SK-N-SH (cell line): ENCODE data around the gene RAPGEF3. TPM values are rescaled to one million over a fixed set of nuclear protein-coding genes. Genes with fewer than 3 reads are reported as not detected.

Experiments used
- CTCF ChIA-PET: fragments of 300-600, 350-600 bp; formaldehyde crosslinking; extraction: SDS; loops from one replicate; lab custom pipeline; 2021; lab: Yijun Ruan, JAX
- POLR2A ChIA-PET: fragments of 350-600 bp; sonication (Branson Sonifier 250); formaldehyde crosslinking; extraction: SDS; loops from one replicate; lab custom pipeline; 2020; ENCODE audit warnings: antibody characterized with exemption, inconsistent platforms; lab: Yijun Ruan, JAX
- DNase-seq: peaks from one replicate; pipeline ENCODE4 v3.0.0; 2012
- H2AFZ ChIP-seq: fragments of 200-600 bp; sonication (generic); 2 replicates; pipeline ENCODE4 v1.8.1; 2016; ENCODE audit warnings: antibody characterized with exemption, mild to moderate bottlenecking, low read depth
- H3F3A ChIP-seq: fragments of 200-600 bp; sonication (generic); replicated peaks from 2 replicates; pipeline ENCODE3; 2016; ENCODE audit warnings: antibody characterized with exemption, mild to moderate bottlenecking; ENCODE audit not compliant: insufficient read depth
- H3K27ac ChIP-seq, 2 experiments: fragments of 200-500 bp in 1 of 2; fragments of 200-600 bp in 1 of 2; sonication (Bioruptor generic) in 1 of 2; sonication (generic), shearing (Covaris generic) in 1 of 2; 2 replicates each; pipeline versions ENCODE4 v1.5.1 to v1.6.1; 2014 to 2016; ENCODE audit warnings: low read depth in 2 of 2, inconsistent platforms in 1 of 2, low read length in 1 of 2, mild to moderate bottlenecking in 1 of 2, mixed read lengths in 1 of 2
- H3K27me3 ChIP-seq: fragments of 200-600 bp; sonication (generic), shearing (Covaris generic); 2 replicates; pipeline ENCODE4 v1.6.1; 2016; ENCODE audit warnings: mixed run types; ENCODE audit not compliant: insufficient read depth
- H3K36me3 ChIP-seq, 2 experiments: fragments of 200-500 bp in 1 of 2; fragments of 200-600 bp in 1 of 2; sonication (Bioruptor generic) in 1 of 2; sonication (generic) in 1 of 2; replicated peaks in 1 of 2; 2 replicates each; pipeline versions ENCODE3 to v1.5.1; 2014 to 2016; ENCODE audit warnings: low read length in 1 of 2, mild to moderate bottlenecking in 1 of 2; ENCODE audit not compliant: insufficient read depth in 2 of 2, control insufficient read depth in 1 of 2
- H3K4me1 ChIP-seq, 2 experiments: fragments of 200-500 bp in 1 of 2; fragments of 200-600 bp in 1 of 2; sonication (Bioruptor generic) in 1 of 2; sonication (generic), shearing (Covaris generic) in 1 of 2; 2 replicates each; pipeline versions ENCODE4 v1.5.1 to v1.6.1; 2014 to 2016; ENCODE audit warnings: low read depth in 1 of 2, low read length in 1 of 2, mixed run types in 1 of 2; ENCODE audit not compliant: insufficient read depth in 2 of 2, control insufficient read depth in 1 of 2
- H3K4me2 ChIP-seq: fragments of 200-600 bp; sonication (generic), shearing (Covaris generic); 2 replicates; pipeline ENCODE4 v1.6.1; 2017; ENCODE audit warnings: mixed run types
- H3K4me3 ChIP-seq, 2 experiments: fragments of 200-500 bp in 1 of 2; fragments of 200-600 bp in 1 of 2; sonication (Bioruptor generic) in 1 of 2; sonication (generic), shearing (Covaris generic) in 1 of 2; 2 replicates each; pipeline versions ENCODE4 v1.5.1 to v1.8.1; 2014 to 2016; ENCODE audit warnings: low read depth in 2 of 2, inconsistent platforms in 1 of 2, low read length in 1 of 2, mild to moderate bottlenecking in 1 of 2, mixed read lengths in 1 of 2, moderate library complexity in 1 of 2
- H3K79me2 ChIP-seq: fragments of 200-600 bp; sonication (generic); 2 replicates; pipeline ENCODE4 v1.8.1; 2017; ENCODE audit warnings: mild to moderate bottlenecking; ENCODE audit not compliant: insufficient read depth
- H3K9ac ChIP-seq: fragments of 200-600 bp; sonication (generic); 2 replicates; pipeline ENCODE4 v1.6.1; 2017; ENCODE audit warnings: mixed run types
- H3K9me2 ChIP-seq: fragments of 200-600 bp; sonication (generic); 2 replicates; pipeline ENCODE4 v1.6.1; 2017; ENCODE audit warnings: mixed run types
- H3K9me3 ChIP-seq: fragments of 200-600 bp; sonication (generic); 2 replicates; pipeline ENCODE4 v1.6.1; 2017; ENCODE audit warnings: mixed run types, mild to moderate bottlenecking, moderate library complexity
- H4K20me1 ChIP-seq: fragments of 200-600 bp; sonication (generic); 2 replicates; pipeline ENCODE4 v1.6.1; 2017; ENCODE audit warnings: mild to moderate bottlenecking, mixed run types; ENCODE audit not compliant: insufficient read depth
- CHD2 ChIP-seq: fragments of 150-350 bp; IDR thresholded peaks from 2 replicates; pipeline ENCODE4 v1.6.1; 2018; ENCODE audit warnings: low read length; ENCODE audit not compliant: partially characterized antibody
- ELF1 ChIP-seq: IDR thresholded peaks from 2 replicates; pipeline ENCODE4 v1.4.0; 2012
- GABPA ChIP-seq: IDR thresholded peaks from 2 replicates; pipeline ENCODE4 v1.4.0; 2012; ENCODE audit warnings: low read depth, mild to moderate bottlenecking
- GATA2 ChIP-seq: sonication (generic); formaldehyde crosslinking; IDR thresholded peaks from 2 replicates; pipeline ENCODE4 v1.5.0; 2020; ENCODE audit warnings: mild to moderate bottlenecking, missing genetic modification reagents
- IRF3 ChIP-seq: fragments of 150-350 bp; IDR thresholded peaks from 2 replicates; pipeline ENCODE4 v1.6.1; 2016; ENCODE audit warnings: mild to moderate bottlenecking, low read depth, low read length
- MAX ChIP-seq: IDR thresholded peaks from 2 replicates; pipeline ENCODE4 v1.4.0; 2012; ENCODE audit warnings: low read depth
- MEF2A ChIP-seq: IDR thresholded peaks from 2 replicates; pipeline ENCODE4 v1.4.0; 2012; ENCODE audit warnings: low read depth, borderline replicate concordance
- RCOR1 ChIP-seq: fragments of 150-350 bp; IDR thresholded peaks from 2 replicates; pipeline ENCODE4 v1.6.1; 2017; ENCODE audit warnings: antibody characterized with exemption, low read length
- REST ChIP-seq: IDR thresholded peaks from 2 replicates; pipeline ENCODE4 v1.6.1; 2012; ENCODE audit warnings: mild to moderate bottlenecking, low read depth, low read length, moderate library complexity
- RFX5 ChIP-seq: IDR thresholded peaks from 2 replicates; pipeline ENCODE4 v1.6.1; 2012; ENCODE audit warnings: mild to moderate bottlenecking, improper control_type of control experiment, low read length
- SMC3 ChIP-seq: IDR thresholded peaks from 2 replicates; pipeline ENCODE4 v1.6.1; 2012; ENCODE audit warnings: low read depth, low read length, improper control_type of control experiment
- TEAD4 ChIP-seq: IDR thresholded peaks from 2 replicates; pipeline ENCODE4 v1.4.0; 2012; ENCODE audit warnings: mild to moderate bottlenecking, borderline replicate concordance; ENCODE audit not compliant: insufficient read depth
- USF1 ChIP-seq: IDR thresholded peaks from 2 replicates; pipeline ENCODE4 v1.4.0; 2012; ENCODE audit warnings: low read depth, borderline replicate concordance
- YY1 ChIP-seq: IDR thresholded peaks from 2 replicates; pipeline ENCODE4 v1.4.0; 2012; ENCODE audit warnings: low read depth, mild to moderate bottlenecking
- WGBS: methylation state at CpG from one replicate; pipeline ENCODE4 v1.1.6; 2017; ENCODE audit warnings: low lambda C conversion rate; 5-methylcytosine and 5-hydroxymethylcytosine counted together
- polyA plus RNA-seq, 3 experiments: library from polyadenylated mRNA; depleted of rRNA; stranded (reverse); fragments of >200 nt; gene quantifications; 2 replicates each; pipeline ENCODE4 v1.2.3, GENCODE V29; 2012

RAPGEF3 gene
- polyA plus RNA-seq, 1 of the 3 experiments (the other 2 are of a cell fraction): 0.90 TPM

- Histone ChIP-seq H4K20me1 (no peaks in the 10 kb centered on the region), H3K36me3 (no peaks in the 10 kb centered on the region), H3K9me2 (no peaks in the 10 kb centered on the region), H3K4me2 (no peak overlapping the region), H3K9ac (no peak overlapping the region), H3K4me3 (no peak overlapping the region)
- CTCF ChIA-PET: interaction anchor here (1.2 to 18.0 kb wide), 6 partner anchors 14 to 83 kb away, joined by 4 to 435 read pairs (median 11); partner anchors contain the start of gene SLC48A1
- TF ChIP-seq RFX5: no peak
- TF ChIP-seq RCOR1: no peak
- TF ChIP-seq SMC3: no peak
- TF ChIP-seq CHD2: no peak
- TF ChIP-seq GATA2 (CRISPR knock-in tag): no peak
- TF ChIP-seq IRF3: no peak
- TF ChIP-seq REST: no peak
- no peak for TF ChIP-seq ELF1
- no peak for TF ChIP-seq YY1
- TF ChIP-seq MEF2A: no peak
- no peak for TF ChIP-seq USF1
- TF ChIP-seq, all 33 proteins: peak for 0
- Histone ChIP-seq H3K79me2 (no peaks in the 10 kb centered on the region), H2AFZ (no peak overlapping the region), H3F3A (no peaks in the 10 kb centered on the region), H3K4me1 (peaks cover 12 to 65% of the 10 kb centered on the region in 2 experiments; a peak in 3 of 4 replicates), H3K27me3 (no peaks in the 10 kb centered on the region), H3K9me3 (no peaks in the 10 kb centered on the region), H3K27ac (no peak overlapping the region)
- 81% methylated on average over 3 of the region's 3 CpGs for WGBS
- DNase-seq: no peak
- POLR2A ChIA-PET: interaction anchor here (1.0 kb wide), 2 partner anchors 11 to 18 kb away, joined by 3 to 6 read pairs; no protein-coding TSS in a partner anchor
These were observed 3.8 kb downstream of the RAPGEF3 start for GRCh38 chr12:47754881-47755280.

DNA sequence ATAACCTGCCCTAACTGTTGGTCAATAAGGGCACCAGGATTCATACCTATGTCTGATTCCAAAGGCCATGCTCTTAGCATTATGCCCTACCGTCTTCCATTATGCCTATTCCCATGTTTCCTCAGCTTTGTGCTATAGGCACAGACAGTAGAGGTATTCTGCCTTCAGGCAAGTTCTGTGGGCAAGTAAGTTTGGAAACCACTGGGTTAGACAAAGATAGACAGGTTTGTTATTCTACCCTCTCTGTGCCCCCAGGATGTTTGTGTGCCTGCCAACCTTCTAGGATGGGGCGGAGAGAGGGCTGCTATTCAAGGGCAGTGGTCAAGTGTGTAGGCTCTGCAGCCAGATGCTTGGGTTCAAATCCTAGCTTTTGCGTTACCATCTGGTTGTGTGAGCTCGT, 4.6 kb downstream of the RAPGEF3 start:
- no peaks in the 10 kb centered on the region for H4K20me1 ChIP-seq
- no peak overlapping the region for H3K9ac ChIP-seq
- peak; percentile 16 for DNase-seq
- no peak overlapping the region for H3K4me2 ChIP-seq
- peaks cover 12 to 59% of the 10 kb centered on the region in 2 experiments; a peak in 3 of 4 replicates for H3K4me1 ChIP-seq
- TF ChIP-seq GABPA: no peak
- no peak for TF ChIP-seq TEAD4
- no peak for TF ChIP-seq MAX
- no peak for TF ChIP-seq RFX5
- H3K9me2 ChIP-seq: no peaks in the 10 kb centered on the region
- no peak overlapping the region for H3K4me3 ChIP-seq
- POLR2A ChIA-PET: interaction anchor here (1.0 kb wide), 1 partner anchor 12 kb away, joined by 3 read pairs; no protein-coding TSS in a partner anchor
- H3K79me2 ChIP-seq: no peaks in the 10 kb centered on the region
- no peaks in the 10 kb centered on the region for H3K27me3 ChIP-seq
- WGBS: 91% methylated on average over 4 of the region's 4 CpGs
- no peak overlapping the region for H2AFZ ChIP-seq
- CTCF ChIA-PET: interaction anchor here (0.6 to 18.0 kb wide), 7 partner anchors 13 to 1760 kb away, joined by 3 to 435 read pairs (median 9); partner anchors contain the start of gene SLC48A1
- H3K36me3 ChIP-seq: no peaks in the 10 kb centered on the region
- H3F3A ChIP-seq: no peaks in the 10 kb centered on the region
- H3K27ac ChIP-seq: peak overlapping the region in 1 of 2 experiments; percentile 78; a peak in 2 of 4 replicates
- H3K9me3 ChIP-seq: no peaks in the 10 kb centered on the region
